Measurements from ENCODE around the gene BMP5.

Gene BMP5

DNA sequence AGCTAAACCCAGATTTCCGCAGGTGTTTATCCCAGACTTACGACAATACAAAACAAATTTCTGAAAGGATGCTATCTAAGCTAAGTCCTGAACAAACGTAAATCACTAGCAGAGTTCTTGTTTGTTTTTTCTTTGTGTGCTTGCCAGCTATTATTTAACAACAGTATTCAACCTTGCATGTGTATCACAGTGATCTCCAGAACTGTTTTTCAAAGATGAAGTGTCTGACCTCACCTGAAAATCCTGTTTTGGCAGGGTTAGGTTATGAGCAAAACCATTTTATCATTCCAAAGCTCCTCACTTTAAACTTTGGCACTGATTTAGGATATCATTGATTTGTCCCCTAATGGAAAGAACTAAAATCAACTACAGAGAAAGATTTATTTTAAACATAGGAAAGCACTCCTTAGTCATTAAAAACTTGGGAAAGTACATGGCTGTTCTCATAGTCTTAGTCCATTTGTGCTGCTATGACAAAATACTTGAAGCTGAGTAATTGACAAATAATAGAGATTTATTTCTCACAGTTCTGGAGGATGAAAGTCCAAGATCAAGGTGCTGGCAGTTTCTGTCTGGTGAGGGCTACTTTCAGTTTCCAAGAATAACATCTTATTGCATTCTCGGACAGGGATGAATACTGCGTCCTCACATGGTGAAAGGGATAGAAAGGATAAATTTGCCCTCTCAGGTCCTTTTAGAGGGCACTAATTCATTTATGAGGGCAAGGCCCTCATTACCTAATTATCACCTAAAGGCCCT lies 20.8 kb upstream of the BMP5 start:
- Histone ChIP-seq H3K4me1 (ENCODE audit: control insufficient read depth, low read length) (no peaks in the 10 kb centered on the region), H3F3A (ENCODE audit: control insufficient read depth, insufficient read depth) (no peaks in the 10 kb centered on the region), H3K4me3 (ENCODE audit: low read length) (no peak overlapping the region), H4K20me1 (ENCODE audit: control insufficient read depth, insufficient read depth, low read depth, low read length) (no peaks in the 10 kb centered on the region), H3K36me3 (ENCODE audit: control insufficient read depth, low read length) (no peaks in the 10 kb centered on the region), H3K27me3 (ENCODE audit: control insufficient read depth, low read length) (no peaks in the 10 kb centered on the region), H3K4me2 (ENCODE audit: low read length) (no peak overlapping the region), H3K79me2 (ENCODE audit: control insufficient read depth, low read length) (no peaks in the 10 kb centered on the region), H3K27ac (ENCODE audit: low read depth, low read length) (no peak overlapping the region), H3K9me3 (ENCODE audit: control insufficient read depth, insufficient read depth, low read length) (no peaks in the 10 kb centered on the region), H3K9me2 (replicated peaks; ENCODE audit: control insufficient read depth, low read length) (no peaks in the 10 kb centered on the region)
- TF ChIP-seq, protein P1, sequence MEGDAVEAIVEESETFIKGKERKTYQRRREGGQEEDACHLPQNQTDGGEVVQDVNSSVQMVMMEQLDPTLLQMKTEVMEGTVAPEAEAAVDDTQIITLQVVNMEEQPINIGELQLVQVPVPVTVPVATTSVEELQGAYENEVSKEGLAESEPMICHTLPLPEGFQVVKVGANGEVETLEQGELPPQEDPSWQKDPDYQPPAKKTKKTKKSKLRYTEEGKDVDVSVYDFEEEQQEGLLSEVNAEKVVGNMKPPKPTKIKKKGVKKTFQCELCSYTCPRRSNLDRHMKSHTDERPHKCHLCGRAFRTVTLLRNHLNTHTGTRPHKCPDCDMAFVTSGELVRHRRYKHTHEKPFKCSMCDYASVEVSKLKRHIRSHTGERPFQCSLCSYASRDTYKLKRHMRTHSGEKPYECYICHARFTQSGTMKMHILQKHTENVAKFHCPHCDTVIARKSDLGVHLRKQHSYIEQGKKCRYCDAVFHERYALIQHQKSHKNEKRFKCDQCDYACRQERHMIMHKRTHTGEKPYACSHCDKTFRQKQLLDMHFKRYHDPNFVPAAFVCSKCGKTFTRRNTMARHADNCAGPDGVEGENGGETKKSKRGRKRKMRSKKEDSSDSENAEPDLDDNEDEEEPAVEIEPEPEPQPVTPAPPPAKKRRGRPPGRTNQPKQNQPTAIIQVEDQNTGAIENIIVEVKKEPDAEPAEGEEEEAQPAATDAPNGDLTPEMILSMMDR (IDR thresholded peaks at IDR 0.05; ENCODE audit: low read depth, low read length, poor library complexity, severe bottlenecking) = no peak
- TF ChIP-seq EZH2phosphoT487 (IDR thresholded peaks at IDR 0.05; ENCODE audit: borderline replicate concordance, low read length) = no peak

DNA sequence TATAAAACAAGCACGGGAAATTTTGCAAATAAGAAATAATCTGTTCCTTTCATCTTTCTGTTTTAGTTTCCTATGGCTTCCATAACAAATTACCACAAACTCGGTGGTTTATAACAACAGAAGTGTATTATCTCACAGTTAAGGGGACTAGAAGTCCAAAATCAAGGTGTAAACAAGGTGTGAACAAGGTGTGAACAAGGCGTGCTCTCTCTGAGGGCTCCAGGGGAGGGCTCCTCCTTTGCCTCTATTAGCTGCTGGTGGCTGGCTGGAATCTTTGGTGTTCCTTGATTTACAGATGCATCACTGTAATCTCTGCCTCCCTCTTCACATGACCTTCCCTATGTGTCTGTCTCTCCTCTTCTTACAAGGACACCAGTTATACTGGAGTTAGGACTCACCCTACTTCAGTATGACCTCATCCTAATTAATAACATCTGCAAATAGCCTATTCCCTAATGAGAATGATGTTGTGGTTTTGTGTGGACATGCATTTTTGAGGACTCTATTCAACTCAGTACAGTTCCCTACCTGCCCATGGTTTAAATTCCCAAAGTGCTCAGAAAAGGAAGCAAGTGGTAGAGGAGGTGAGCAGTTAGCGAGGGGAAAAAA lies 17.5 kb upstream of the BMP5 start:
- Histone ChIP-seq H3K9me2 (replicated peaks; ENCODE audit: control insufficient read depth, low read length) (no peaks in the 10 kb centered on the region), H3K4me2 (ENCODE audit: low read length) (no peak overlapping the region), H3K4me3 (ENCODE audit: low read length) (no peak overlapping the region), H3K27me3 (ENCODE audit: control insufficient read depth, low read length) (no peaks in the 10 kb centered on the region), H3K9me3 (ENCODE audit: control insufficient read depth, insufficient read depth, low read length) (no peaks in the 10 kb centered on the region), H3F3A (ENCODE audit: control insufficient read depth, insufficient read depth) (no peaks in the 10 kb centered on the region), H3K27ac (ENCODE audit: low read depth, low read length) (no peak overlapping the region), H4K20me1 (ENCODE audit: control insufficient read depth, insufficient read depth, low read depth, low read length) (no peaks in the 10 kb centered on the region), H3K36me3 (ENCODE audit: control insufficient read depth, low read length) (no peaks in the 10 kb centered on the region), H3K4me1 (ENCODE audit: control insufficient read depth, low read length) (no peaks in the 10 kb centered on the region), H3K79me2 (ENCODE audit: control insufficient read depth, low read length) (no peaks in the 10 kb centered on the region)
- TF ChIP-seq EZH2phosphoT487 (IDR thresholded peaks at IDR 0.05; ENCODE audit: borderline replicate concordance, low read length) = no peak
- TF ChIP-seq, protein P1 (IDR thresholded peaks at IDR 0.05; ENCODE audit: low read depth, low read length, poor library complexity, severe bottlenecking) = no peak

DNA sequence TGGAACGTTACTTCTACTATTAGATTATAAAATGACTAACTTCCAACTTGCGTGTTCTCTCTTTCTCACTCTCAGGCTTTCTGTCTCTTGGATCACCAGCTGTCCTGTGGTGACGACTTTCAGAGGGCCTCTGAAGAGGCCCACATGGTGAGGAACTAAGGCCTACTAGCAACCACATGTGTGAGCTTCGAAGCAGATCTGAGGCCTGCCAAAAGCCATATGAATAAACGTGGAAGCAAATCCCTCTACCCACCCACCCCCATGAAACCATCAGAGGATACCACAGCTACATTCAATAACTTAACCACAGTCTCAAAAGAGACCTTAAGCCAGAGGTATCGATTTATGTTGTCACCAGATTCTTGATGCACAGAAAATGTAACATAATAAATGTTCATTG lies 13.5 kb upstream of the BMP5 start:
- Histone ChIP-seq H3K36me3 (ENCODE audit: control insufficient read depth, low read length) (no peaks in the 10 kb centered on the region), H3K9me3 (ENCODE audit: control insufficient read depth, insufficient read depth, low read length) (no peaks in the 10 kb centered on the region), H4K20me1 (ENCODE audit: control insufficient read depth, insufficient read depth, low read depth, low read length) (no peaks in the 10 kb centered on the region), H3K27ac (ENCODE audit: low read depth, low read length) (no peak overlapping the region), H3F3A (ENCODE audit: control insufficient read depth, insufficient read depth) (no peaks in the 10 kb centered on the region), H3K4me3 (ENCODE audit: low read length) (no peak overlapping the region), H3K9me2 (replicated peaks; ENCODE audit: control insufficient read depth, low read length) (no peaks in the 10 kb centered on the region), H3K4me1 (ENCODE audit: control insufficient read depth, low read length) (no peaks in the 10 kb centered on the region), H3K27me3 (ENCODE audit: control insufficient read depth, low read length) (no peaks in the 10 kb centered on the region), H3K4me2 (ENCODE audit: low read length) (no peak overlapping the region), H3K79me2 (ENCODE audit: control insufficient read depth, low read length) (no peaks in the 10 kb centered on the region)
- TF ChIP-seq, protein P1 (IDR thresholded peaks at IDR 0.05; ENCODE audit: low read depth, low read length, poor library complexity, severe bottlenecking) = no peak
- TF ChIP-seq EZH2phosphoT487 (IDR thresholded peaks at IDR 0.05; ENCODE audit: borderline replicate concordance, low read length) = no peak
